HepG2 (cell line): ENCODE data around the gene COBLL1. TPM values are rescaled to one million over a fixed set of nuclear protein-coding genes. Genes with fewer than 3 reads are reported as not detected.

Experiments used
- CBX1 ChIP-seq: IDR thresholded peaks from one replicate; pipeline ENCODE4 v1.6.1; 2016; ENCODE audit warnings: antibody characterized with exemption, low read depth
- ESRRA ChIP-seq: sonication (generic); formaldehyde crosslinking; IDR thresholded peaks from 2 replicates; pipeline ENCODE4 v1.5.1; 2020; ENCODE audit warnings: mild to moderate bottlenecking, low read depth, missing genetic modification reagents
- GABPB1 ChIP-seq: IDR thresholded peaks from 2 replicates; pipeline ENCODE4 v1.6.1; 2016; ENCODE audit warnings: mild to moderate bottlenecking, missing genetic modification reagents, moderate library complexity, missing compliant biosample characterization
- GZF1 ChIP-seq: sonication (generic); formaldehyde crosslinking; IDR thresholded peaks from 2 replicates; pipeline ENCODE4 v1.5.1; 2020; ENCODE audit warnings: mild to moderate bottlenecking, missing genetic modification reagents
- KLF12 ChIP-seq: sonication (generic); formaldehyde crosslinking; IDR thresholded peaks from 2 replicates; pipeline ENCODE4 v1.4.0; 2020; ENCODE audit warnings: missing genetic modification reagents, borderline replicate concordance
- NFYC ChIP-seq: IDR thresholded peaks from 2 replicates; pipeline ENCODE4 v1.6.1; 2016; ENCODE audit warnings: missing genetic modification reagents, missing compliant biosample characterization
- ZBTB4 ChIP-seq: sonication (generic); formaldehyde crosslinking; IDR thresholded peaks from 2 replicates; pipeline ENCODE4 v1.4.0; 2020; ENCODE audit warnings: missing genetic modification reagents, mild to moderate bottlenecking, borderline replicate concordance
- ZBTB49 ChIP-seq: sonication (generic); formaldehyde crosslinking; IDR thresholded peaks from 2 replicates; pipeline ENCODE4 v1.4.0; 2020; ENCODE audit warnings: missing genetic modification reagents, borderline replicate concordance
- ZMYM4 ChIP-seq: sonication (generic); formaldehyde crosslinking; IDR thresholded peaks from 2 replicates; pipeline ENCODE4 v1.8.1; 2023; ENCODE audit warnings: mild to moderate bottlenecking, missing genetic modification reagents
- ZNF660 ChIP-seq: sonication (generic); formaldehyde crosslinking; IDR thresholded peaks from 2 replicates; pipeline ENCODE4 v1.5.1; 2020; ENCODE audit warnings: mild to moderate bottlenecking, low read depth, missing genetic modification reagents, borderline replicate concordance
- polyA plus RNA-seq, 8 experiments: library from polyadenylated mRNA; depleted of rRNA in 3 of 8; stranded (reverse) in 7 of 8; unstranded in 1 of 8; fragments of >200 nt; fragmentation: Illumina TruSeq in 4 of 8; extraction: Trizol in 4 of 8; gene quantifications; 2 replicates each; pipeline versions ENCODE4 v1.2.1 to v1.2.3, GENCODE V29; 2011 to 2016; ENCODE audit warnings: low read depth in 4 of 8, missing spikeins in 1 of 8, mixed read lengths in 1 of 8; ENCODE audit not compliant: insufficient read depth in 1 of 8
- total RNA-seq, 5 experiments: library from RNA; depleted of rRNA; stranded (reverse); fragments of >200 nt; fragmentation: Illumina TruSeq; extraction: Trizol; gene quantifications; 2 replicates each; pipeline ENCODE4 v1.2.3, GENCODE V29; 2016; ENCODE audit warnings: low read depth in 1 of 5
- TF ChIP-seq, protein P1 (sequence below): sonication (generic); formaldehyde crosslinking; IDR thresholded peaks from 2 replicates; pipeline ENCODE4 v1.4.0; 2020; ENCODE audit warnings: missing genetic modification reagents
- TF ChIP-seq, protein P2 (sequence below): sonication (generic); formaldehyde crosslinking; IDR thresholded peaks from 2 replicates; pipeline ENCODE4 v1.4.0; 2020; ENCODE audit warnings: missing genetic modification reagents
- TF ChIP-seq, protein P3 (sequence below): sonication (generic); formaldehyde crosslinking; IDR thresholded peaks from 2 replicates; pipeline ENCODE4 v1.9.0; 2022; ENCODE audit warnings: low read depth, missing genetic modification reagents
- TF ChIP-seq, protein P4 (sequence below): IDR thresholded peaks from 2 replicates; pipeline ENCODE4 v1.6.1; 2012; ENCODE audit warnings: low read length, improper control_type of control experiment

Gene COBLL1
- total and polyA plus RNA-seq, 2 of the 13 experiments (the other 11 are each of a cell fraction or from before 2014, with no cell fraction given), result 32.6 to 86.8 TPM

DNA sequence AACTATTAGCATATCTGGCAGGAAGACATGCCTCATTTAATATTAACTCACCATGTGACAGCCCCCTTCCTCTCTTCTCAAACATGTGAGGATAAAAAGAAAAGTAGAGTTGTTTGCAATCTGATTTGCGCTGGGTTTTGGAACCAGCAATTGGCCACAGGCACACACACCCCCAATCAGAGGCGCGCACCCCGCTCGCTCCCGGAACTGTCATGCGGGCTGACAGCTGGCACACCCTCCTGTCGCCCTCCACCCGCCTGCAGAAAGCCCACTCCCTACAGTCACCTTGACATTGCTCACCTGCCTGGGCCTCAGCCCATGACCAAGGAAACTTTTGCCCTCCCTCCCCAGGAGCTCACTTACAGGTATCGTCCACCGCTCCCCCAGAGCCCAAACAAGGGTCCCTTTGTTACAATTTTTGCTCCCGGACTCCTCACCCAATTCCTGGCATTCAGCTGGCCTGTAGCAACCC lies 1.1 kb downstream of the COBLL1 start (continued):
- TF ChIP-seq ZBTB4 (CRISPR knock-in tag) (peak; percentile 45; the same call in 1 of the 2 replicates), GZF1 (CRISPR knock-in tag) (no peak), KLF12 (no peak), NFYC (CRISPR knock-in tag) (peak; percentile 77), ZNF660 (CRISPR knock-in tag) (no peak), ESRRA (CRISPR knock-in tag) (peak; percentile 74), GABPB1 (CRISPR knock-in tag) (peak; percentile 59; the same call in 1 of the 2 replicates), ZMYM4 (CRISPR knock-in tag) (peak; percentile 95), CBX1 (no peak), ZBTB49 (CRISPR knock-in tag) (no peak)
- TF ChIP-seq, protein P1, sequence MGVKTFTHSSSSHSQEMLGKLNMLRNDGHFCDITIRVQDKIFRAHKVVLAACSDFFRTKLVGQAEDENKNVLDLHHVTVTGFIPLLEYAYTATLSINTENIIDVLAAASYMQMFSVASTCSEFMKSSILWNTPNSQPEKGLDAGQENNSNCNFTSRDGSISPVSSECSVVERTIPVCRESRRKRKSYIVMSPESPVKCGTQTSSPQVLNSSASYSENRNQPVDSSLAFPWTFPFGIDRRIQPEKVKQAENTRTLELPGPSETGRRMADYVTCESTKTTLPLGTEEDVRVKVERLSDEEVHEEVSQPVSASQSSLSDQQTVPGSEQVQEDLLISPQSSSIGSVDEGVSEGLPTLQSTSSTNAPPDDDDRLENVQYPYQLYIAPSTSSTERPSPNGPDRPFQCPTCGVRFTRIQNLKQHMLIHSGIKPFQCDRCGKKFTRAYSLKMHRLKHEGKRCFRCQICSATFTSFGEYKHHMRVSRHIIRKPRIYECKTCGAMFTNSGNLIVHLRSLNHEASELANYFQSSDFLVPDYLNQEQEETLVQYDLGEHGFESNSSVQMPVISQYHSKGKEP (CRISPR knock-in tag), result no peak; the same call in 1 of the 2 replicates
- TF ChIP-seq, protein P2, sequence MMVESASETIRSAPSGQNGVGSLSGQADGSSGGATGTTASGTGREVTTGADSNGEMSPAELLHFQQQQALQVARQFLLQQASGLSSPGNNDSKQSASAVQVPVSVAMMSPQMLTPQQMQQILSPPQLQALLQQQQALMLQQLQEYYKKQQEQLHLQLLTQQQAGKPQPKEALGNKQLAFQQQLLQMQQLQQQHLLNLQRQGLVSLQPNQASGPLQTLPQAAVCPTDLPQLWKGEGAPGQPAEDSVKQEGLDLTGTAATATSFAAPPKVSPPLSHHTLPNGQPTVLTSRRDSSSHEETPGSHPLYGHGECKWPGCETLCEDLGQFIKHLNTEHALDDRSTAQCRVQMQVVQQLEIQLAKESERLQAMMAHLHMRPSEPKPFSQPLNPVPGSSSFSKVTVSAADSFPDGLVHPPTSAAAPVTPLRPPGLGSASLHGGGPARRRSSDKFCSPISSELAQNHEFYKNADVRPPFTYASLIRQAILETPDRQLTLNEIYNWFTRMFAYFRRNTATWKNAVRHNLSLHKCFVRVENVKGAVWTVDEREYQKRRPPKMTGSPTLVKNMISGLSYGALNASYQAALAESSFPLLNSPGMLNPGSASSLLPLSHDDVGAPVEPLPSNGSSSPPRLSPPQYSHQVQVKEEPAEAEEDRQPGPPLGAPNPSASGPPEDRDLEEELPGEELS, result peak; percentile 83
- TF ChIP-seq, protein P3, sequence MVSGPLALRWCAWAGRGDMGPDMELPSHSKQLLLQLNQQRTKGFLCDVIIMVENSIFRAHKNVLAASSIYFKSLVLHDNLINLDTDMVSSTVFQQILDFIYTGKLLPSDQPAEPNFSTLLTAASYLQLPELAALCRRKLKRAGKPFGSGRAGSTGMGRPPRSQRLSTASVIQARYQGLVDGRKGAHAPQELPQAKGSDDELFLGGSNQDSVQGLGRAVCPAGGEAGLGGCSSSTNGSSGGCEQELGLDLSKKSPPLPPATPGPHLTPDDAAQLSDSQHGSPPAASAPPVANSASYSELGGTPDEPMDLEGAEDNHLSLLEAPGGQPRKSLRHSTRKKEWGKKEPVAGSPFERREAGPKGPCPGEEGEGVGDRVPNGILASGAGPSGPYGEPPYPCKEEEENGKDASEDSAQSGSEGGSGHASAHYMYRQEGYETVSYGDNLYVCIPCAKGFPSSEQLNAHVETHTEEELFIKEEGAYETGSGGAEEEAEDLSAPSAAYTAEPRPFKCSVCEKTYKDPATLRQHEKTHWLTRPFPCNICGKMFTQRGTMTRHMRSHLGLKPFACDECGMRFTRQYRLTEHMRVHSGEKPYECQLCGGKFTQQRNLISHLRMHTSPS (CRISPR knock-in tag), result peak; percentile 63; the same call in 1 of the 2 replicates
- TF ChIP-seq, protein P4, sequence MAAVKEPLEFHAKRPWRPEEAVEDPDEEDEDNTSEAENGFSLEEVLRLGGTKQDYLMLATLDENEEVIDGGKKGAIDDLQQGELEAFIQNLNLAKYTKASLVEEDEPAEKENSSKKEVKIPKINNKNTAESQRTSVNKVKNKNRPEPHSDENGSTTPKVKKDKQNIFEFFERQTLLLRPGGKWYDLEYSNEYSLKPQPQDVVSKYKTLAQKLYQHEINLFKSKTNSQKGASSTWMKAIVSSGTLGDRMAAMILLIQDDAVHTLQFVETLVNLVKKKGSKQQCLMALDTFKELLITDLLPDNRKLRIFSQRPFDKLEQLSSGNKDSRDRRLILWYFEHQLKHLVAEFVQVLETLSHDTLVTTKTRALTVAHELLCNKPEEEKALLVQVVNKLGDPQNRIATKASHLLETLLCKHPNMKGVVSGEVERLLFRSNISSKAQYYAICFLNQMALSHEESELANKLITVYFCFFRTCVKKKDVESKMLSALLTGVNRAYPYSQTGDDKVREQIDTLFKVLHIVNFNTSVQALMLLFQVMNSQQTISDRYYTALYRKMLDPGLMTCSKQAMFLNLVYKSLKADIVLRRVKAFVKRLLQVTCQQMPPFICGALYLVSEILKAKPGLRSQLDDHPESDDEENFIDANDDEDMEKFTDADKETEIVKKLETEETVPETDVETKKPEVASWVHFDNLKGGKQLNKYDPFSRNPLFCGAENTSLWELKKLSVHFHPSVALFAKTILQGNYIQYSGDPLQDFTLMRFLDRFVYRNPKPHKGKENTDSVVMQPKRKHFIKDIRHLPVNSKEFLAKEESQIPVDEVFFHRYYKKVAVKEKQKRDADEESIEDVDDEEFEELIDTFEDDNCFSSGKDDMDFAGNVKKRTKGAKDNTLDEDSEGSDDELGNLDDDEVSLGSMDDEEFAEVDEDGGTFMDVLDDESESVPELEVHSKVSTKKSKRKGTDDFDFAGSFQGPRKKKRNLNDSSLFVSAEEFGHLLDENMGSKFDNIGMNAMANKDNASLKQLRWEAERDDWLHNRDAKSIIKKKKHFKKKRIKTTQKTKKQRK, result no peak
